ENCODE measurements around the gene PLCB4.

PLCB4 gene

DNA sequence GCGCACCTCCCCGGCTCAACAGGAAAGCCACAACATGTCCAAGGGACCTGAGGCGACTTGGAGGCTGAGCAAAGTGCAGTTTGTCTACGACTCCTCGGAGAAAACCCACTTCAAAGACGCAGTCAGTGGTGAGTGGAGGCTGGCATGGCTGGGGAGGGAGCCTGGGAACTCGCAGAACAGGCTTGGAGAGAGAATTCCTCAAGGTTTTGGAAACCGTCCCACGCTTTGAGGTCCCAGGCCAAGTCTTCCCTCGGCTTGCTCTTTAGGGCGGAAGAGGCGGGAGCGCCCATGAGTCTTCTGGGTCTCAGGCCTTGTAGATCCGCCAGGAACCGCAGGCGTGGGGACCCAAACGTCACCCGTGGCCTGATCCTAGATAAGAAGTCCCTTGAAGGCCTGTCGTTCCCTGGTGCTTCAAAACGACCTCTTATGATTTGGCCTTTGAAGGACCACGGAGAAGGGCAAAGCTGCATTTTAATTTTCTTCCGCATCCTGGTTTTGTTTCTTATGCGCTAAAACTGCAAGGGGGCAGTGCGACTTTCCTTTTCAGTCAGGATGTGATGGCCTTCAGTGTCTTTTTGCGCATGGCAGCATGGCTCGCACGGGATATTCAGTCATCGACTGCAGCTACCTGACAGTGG lies 447.5 kb downstream of the PLCB4 start:
- DNase-seq (ENCODE audit: low read depth, low spot score) = no peak

DNA sequence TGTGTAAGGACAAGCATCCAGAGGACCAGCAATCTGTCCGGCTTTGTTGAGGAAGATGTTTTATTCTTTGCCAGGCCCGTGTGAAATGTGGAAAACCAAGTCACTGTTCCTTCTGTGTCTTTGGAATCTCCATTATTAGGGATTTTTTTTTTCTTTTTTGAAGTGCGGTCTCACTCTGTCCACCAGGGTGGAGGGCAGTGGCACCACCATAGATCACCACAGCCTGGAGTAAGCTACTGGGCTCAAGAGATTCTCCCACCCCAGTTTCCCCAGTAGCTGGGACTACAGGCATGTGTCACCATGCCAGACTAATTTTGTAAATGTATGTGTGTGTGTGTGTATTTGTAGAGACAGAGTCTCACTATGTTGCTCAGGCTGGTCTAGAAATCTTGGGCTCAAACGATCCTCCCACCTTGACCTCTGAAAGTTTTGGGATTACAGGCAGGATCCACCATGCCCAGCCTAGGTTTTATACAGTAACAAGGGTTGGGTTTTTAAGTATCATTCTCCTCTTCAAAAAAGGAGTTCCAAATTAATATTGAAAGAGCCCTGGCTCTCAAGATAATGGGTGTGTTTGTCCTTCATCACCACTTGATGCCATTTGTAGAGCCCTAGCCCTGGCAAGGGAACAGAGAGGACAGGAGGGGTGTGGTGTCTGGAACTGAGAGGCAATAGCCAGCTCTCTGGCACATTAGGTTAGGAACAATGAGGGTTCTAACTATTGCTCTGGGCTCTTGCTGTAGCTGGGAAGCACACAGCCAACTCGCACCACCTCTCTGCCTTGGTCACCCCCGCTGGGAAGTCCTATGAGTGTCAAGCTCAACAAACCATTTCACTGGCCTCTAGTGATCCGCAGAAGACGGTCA lies 448.6 kb downstream of the PLCB4 start:
- DNase-seq (ENCODE audit: low read depth, low spot score) = no peak

DNA sequence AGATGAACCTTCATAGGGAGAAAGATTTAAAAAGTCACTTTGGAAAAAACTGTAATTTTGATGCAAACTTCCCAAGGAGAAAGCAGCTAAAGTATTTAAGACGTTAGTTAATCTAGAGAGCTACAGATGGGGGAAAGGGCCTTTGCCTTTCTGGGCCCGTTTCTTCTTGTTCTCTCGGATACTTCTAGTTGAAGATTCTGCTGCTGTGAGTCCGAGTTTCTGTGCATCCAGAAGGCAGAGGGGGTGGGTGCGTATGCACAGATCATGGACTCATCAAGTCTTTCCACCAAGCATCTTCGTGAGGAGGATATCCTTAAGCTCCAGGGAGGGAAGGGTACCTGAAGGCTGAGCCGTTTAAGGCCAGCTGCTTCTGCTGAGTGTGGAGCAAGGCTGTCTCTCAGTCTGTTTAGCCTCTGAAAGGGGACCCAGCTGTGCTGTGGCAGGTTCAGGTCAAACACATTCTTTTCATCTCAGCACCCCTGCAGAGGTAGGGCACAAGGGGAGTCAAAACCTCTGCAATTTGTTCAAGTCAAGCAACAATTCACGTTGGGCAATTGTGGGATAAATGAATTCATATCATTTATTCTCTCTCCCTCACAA lies 449.8 kb downstream of the PLCB4 start:
- no peak for DNase-seq (ENCODE audit: low read depth, low spot score)

DNA sequence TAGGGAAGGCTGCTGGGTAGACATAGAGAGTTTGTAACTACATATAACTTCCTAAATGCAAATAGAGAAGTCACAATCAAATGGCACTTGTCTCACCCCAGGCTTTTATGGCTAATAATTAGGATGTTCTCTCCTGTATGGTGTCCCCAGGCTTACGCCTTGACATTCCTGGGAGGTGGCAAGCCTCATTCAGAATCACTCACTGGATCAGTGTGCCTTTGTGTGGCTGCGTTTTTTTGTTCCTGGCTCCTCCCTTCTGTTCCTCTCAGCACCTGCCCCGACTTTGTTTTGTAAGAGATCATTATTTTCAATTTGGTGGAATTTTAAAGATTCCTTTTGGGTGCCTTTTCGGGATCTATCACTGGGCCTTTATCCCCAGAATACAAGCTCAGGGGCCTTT lies 451.2 kb downstream of the PLCB4 start:
- DNase-seq (ENCODE audit: low read depth, low spot score) = no peak

DNA sequence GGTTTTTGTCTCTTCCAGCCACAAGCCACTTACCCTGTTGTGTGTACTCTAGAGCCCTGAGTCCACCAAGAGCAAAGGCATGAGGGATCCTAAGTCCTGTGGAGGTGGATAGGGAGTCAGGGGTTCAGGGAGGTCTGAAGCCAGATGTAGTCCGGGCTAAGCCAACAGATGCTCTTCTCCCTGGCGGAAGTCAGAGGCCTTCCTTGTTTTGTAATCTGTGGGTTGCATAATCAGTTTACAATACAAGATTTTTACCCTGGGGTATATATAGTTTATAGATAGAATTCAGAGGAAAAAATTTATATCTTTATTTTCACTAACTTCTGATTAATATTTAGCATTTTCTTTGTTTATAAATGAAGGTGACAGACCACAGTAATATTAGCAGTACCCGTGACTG lies 454.7 kb downstream of the PLCB4 start:
- DNase-seq (ENCODE audit: low read depth, low spot score) = no peak
